ENCODE measurements around the gene TAAR8. TPM values are rescaled to one million over a fixed set of nuclear protein-coding genes. Genes with fewer than 3 reads are reported as not detected.
"Not testable (repeated sequence)": the region's sequence is repeated elsewhere in the genome, so short reads cannot be mapped to it uniquely, and the experiment has no call there.

The TAAR8 gene, protein sequence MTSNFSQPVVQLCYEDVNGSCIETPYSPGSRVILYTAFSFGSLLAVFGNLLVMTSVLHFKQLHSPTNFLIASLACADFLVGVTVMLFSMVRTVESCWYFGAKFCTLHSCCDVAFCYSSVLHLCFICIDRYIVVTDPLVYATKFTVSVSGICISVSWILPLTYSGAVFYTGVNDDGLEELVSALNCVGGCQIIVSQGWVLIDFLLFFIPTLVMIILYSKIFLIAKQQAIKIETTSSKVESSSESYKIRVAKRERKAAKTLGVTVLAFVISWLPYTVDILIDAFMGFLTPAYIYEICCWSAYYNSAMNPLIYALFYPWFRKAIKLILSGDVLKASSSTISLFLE
- not detected in 2 replicates for total RNA-seq

DNA sequence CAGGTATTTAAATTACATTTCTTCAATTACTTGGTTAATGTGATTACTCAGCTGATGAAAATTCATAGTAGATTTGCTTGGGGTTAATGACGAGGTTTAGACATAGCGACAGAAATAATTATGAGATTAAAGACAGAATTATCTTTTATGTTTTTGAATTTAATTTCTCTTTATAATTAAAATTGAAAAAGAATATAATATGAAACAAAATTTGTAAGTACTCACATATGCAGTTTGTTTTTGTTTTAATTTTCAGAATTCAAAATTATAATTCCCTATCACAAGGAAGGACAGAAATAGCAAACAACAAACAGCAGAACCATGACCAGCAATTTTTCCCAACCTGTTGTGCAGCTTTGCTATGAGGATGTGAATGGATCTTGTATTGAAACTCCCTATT, at the start of gene TAAR8:
TSS of gene TAAR8 (plus strand) at position 301 of the 400 bp plus-strand sequence. CDS start at position 322, 21 bp downstream.
- DNase-seq (ENCODE audit: low read depth, low spot score) = no peak

DNA sequence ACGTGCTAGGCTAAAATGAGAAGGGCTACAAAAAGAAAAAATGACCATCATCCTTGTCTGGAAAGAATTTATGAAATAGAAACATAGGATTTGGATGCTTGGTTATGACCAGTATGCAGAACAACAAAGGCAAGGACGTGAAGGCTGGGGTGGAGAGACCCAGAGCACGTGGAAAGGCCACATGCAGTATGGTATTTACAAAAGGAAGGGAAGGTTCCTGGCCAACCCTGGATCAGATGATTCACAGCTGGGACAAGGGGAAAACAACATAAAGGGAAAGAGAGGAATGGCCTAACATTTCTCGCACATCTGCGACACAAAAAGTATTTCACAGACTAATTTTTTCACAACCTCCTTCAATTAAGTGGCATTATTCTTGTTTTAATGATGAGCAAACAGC, 47.7 kb upstream of the TAAR8 start:
- peak; percentile 79 for DNase-seq (ENCODE audit: low read depth, low spot score)

- DNase-seq (ENCODE audit: low read depth, low spot score) = no peak
Observed at GRCh38 chr6:132505158-132505557, 47.3 kb upstream of the TAAR8 start.

GRCh38 chr6:132506461-132506860, 46.0 kb upstream of the TAAR8 start:
- no peak for DNase-seq (ENCODE audit: low read depth, low spot score)

DNA sequence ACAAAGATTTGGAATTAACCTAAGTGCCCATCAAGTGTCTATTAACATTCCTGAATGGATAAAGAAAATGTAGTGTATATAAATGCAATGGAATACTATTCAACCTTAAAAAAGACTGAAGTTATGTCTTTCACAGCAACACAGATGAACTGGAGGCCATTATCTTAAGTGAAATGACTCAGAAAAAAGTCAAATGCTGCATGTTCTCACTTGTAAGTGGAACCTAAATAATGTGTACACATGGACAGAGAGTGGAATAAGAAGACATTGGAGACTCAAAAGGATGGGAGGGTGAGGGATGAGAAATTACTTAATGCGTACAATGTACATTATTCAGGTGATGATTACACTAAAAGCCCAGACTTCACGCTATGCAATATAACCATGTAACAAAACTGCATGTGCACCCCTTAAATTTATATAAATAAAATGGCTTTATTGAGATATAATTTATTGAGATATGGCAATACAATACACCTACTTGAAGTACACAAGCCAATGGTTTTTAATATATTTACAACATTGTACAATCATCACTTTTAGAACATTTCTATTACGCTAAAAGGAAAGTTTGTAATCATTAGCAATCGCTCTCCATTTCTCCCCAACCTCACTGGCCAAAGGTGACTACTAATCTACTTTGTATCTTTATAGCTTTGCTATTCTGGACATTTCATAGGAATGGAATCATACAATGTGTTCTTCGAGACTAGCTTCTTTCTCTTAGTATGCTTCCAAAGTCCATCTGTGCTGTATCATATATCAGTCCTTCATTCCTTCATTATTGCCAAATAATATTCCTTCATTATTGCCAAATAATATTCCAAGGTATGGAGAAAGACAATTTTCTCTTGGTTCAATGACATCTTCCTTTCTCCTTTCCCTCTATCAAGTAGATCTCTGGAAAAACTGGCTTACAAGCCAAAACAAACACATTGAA, 45.3 kb upstream of the TAAR8 start:
- DNase-seq (ENCODE audit: low read depth, low spot score) = no peak

DNA sequence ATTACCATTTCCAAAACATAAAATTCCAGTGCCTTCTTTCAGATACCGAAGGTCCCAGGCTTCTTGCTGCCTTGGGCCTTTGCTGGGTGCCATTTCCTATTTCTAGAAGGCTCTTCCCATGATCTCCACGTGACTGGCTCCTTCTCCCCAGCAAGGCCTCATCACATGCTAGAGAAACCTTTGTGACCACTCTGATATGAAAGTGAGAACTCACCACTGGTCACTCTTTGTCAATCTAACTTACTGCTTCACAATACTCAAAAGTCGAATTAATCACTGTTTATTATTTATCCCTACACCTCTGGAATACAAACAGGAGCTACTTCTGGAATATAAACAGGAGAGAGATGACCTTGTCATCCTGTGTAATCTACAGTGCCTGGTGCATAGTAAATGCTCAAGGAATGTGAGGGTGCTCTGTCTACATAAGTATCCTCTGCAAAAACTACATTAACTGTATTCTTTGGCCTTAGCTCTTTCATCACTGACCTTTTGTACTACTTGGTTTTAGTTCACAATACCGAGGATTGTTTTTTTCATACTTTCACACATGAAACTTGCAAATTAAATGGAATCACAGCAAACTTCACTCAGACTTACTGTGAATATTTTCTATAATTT, 41.2 kb upstream of the TAAR8 start:
- no peak for DNase-seq (ENCODE audit: low read depth, low spot score)

- DNase-seq (ENCODE audit: low read depth, low spot score) = no peak
Observed at GRCh38 chr6:132511831-132512220, 40.6 kb upstream of the TAAR8 start.

DNA sequence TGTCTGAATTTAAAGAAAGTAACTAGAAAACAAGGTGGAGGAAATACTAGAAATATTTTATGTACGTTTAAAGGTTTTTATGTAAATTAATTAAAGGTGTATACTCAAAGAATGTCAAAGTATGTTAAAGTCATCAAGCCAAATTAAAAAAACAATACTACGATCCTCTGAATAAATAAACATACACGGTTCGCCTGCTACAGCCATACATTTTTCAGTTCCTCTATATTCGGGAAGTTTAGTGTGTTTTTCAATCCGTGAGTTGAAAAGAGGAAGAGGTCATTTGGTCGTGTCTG, 40.2 kb upstream of the TAAR8 start:
- DNase-seq (ENCODE audit: low read depth, low spot score) = no peak

GRCh38 chr6:132512638-132513632, 39.5 kb upstream of the TAAR8 start, which contains the start of gene STX7:
Gene STX7 (minus strand): TSS chr6:132513116. CDS start chr6:132503530, 9,586 bp downstream.
- DNase-seq (ENCODE audit: low read depth, low spot score) = peak; percentile 53

- no peak for DNase-seq (ENCODE audit: low read depth, low spot score)
Observed at GRCh38 chr6:132513831-132514545, 38.5 kb upstream of the TAAR8 start.

- no peak for DNase-seq (ENCODE audit: low read depth, low spot score)
Observed at GRCh38 chr6:132515386-132515785, 37.1 kb upstream of the TAAR8 start.

- DNase-seq (ENCODE audit: low read depth, low spot score) = no peak
Observed at GRCh38 chr6:132520953-132521352, 31.5 kb upstream of the TAAR8 start.

DNA sequence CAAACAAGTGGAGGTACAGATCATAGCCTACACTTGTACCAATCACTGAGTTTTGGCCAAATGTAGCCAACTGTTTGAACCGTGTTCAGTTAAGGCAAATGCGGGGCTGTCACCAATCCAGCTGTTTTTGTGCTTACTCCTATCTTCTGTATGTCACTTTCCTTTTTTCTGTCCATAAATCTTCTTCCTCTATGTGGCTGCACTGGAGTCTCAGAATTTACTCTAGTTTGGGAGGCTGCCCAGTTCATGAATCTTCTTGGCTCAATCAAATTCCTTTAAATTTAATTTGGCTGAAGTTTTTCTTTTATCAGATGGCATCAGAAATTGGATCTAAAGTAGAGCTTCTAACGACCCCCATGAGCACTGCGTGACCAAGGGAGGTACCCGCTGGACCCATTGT, 27.8 kb upstream of the TAAR8 start:
- no peak for DNase-seq (ENCODE audit: low read depth, low spot score)

GRCh38 chr6:132525866-132526265, 26.6 kb upstream of the TAAR8 start:
- DNase-seq (ENCODE audit: low read depth, low spot score) = no peak

- DNase-seq (ENCODE audit: low read depth, low spot score) = no peak
Observed at GRCh38 chr6:132526461-132526860, 26.0 kb upstream of the TAAR8 start.

- DNase-seq (ENCODE audit: low read depth, low spot score) = no peak
Observed at GRCh38 chr6:132527791-132528190, 24.7 kb upstream of the TAAR8 start.

- DNase-seq (ENCODE audit: low read depth, low spot score) = peak; percentile 27
Observed at GRCh38 chr6:132530293-132530974, 22.0 kb upstream of the TAAR8 start.

- not testable (repeated sequence) for DNase-seq (ENCODE audit: low read depth, low spot score)
Observed at GRCh38 chr6:132534546-132534945, 17.9 kb upstream of the TAAR8 start.

- DNase-seq (ENCODE audit: low read depth, low spot score) = no peak
Observed at GRCh38 chr6:132537145-132537544, 15.3 kb upstream of the TAAR8 start.

DNA sequence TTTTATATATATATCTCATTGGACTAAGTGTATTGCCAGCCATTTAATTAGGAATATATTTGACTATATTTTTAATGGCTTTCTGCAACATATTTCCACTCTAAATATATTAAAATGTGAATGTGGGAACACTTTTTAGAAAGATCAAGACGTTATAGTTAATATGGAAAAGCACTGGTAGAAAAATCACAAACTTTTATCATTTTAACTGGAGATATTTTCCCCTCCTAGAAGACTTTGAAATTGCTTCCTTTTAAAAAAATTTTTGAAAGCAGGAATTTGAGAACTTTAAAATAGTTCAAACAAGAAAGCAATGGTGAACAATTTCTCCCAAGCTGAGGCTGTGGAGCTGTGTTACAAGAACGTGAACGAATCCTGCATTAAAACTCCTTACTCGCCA, 14.5 kb upstream of the TAAR8 start, which contains the start of gene TAAR9:
TSS of gene TAAR9 (plus strand) at position 301 of the 400 bp plus-strand sequence. CDS start at position 314, 13 bp downstream.
- DNase-seq (ENCODE audit: low read depth, low spot score) = no peak
